Esophagus squamous epithelium (tissue), 4 donors: ENCODE data around the gene OPN1MW3.
"Not testable (repeated sequence)": the region's sequence is repeated elsewhere in the genome, so short reads cannot be mapped to it uniquely, and the experiment has no call there.

Source experiments
- POLR2A ChIP-seq, 4 donors: fragments of 450-650 bp; IDR thresholded peaks; one replicate each; pipeline ENCODE4 v1.6.1; 2017; ENCODE audit warnings: antibody characterized with exemption in 4 of 4, mild to moderate bottlenecking in 4 of 4, moderate library complexity in 3 of 4
- TF ChIP-seq, protein P1 (sequence below), 6 experiments: fragments of 450-650 bp in 4 of 6; fragments of 200-600 bp in 2 of 6; sonication (generic) in 2 of 6; IDR thresholded peaks; one replicate each; pipeline ENCODE4 v1.5.1; 2016 to 2019; ENCODE audit warnings: antibody characterized with exemption in 6 of 6, mild to moderate bottlenecking in 4 of 6, moderate library complexity in 4 of 6

DNA sequence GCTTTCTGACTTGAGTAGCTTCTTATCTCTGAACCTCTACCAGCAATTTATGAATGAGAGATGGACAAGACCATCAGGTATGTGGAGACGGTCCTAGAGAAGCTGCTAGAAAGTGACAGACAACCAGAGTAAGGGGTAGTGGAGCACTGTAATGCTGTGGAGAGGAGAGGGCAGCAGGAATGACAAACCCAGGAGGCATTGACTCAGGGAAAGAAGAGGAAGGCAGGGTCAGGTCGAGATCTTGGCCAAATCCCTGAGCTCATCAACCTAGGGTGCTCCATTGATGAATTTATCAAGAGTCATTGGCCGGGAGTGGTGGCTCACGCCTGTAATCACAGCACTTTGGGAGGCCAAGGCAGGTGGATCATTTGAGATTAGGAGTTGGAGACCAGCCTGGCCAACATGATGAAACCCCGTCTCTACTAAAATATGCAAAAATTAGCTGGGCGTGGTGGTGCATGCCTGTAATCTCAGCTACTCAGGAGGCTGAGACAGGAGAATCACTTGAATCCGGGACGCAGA, 17.3 kb upstream of the OPN1MW3 start:
- TF ChIP-seq POLR2A (IDR thresholded peaks at IDR 0.05): not testable (repeated sequence)
- TF ChIP-seq, protein P1, sequence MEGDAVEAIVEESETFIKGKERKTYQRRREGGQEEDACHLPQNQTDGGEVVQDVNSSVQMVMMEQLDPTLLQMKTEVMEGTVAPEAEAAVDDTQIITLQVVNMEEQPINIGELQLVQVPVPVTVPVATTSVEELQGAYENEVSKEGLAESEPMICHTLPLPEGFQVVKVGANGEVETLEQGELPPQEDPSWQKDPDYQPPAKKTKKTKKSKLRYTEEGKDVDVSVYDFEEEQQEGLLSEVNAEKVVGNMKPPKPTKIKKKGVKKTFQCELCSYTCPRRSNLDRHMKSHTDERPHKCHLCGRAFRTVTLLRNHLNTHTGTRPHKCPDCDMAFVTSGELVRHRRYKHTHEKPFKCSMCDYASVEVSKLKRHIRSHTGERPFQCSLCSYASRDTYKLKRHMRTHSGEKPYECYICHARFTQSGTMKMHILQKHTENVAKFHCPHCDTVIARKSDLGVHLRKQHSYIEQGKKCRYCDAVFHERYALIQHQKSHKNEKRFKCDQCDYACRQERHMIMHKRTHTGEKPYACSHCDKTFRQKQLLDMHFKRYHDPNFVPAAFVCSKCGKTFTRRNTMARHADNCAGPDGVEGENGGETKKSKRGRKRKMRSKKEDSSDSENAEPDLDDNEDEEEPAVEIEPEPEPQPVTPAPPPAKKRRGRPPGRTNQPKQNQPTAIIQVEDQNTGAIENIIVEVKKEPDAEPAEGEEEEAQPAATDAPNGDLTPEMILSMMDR (IDR thresholded peaks at IDR 0.05): not testable (repeated sequence)
